Brain pericyte (primary cell): ENCODE measurements around the gene PNPLA3.
A peak's percentile ranks its signal among the peaks of the same experiment; 100 is the strongest.

Experiments
- DNase-seq: peaks from one replicate; pipeline ENCODE4 v3.0.0-alpha.2; 2012; ENCODE audit warnings: low read depth, low spot score

Gene PNPLA3

GRCh38 chr22:43922123-43922522 is 1.5 kb upstream of the PNPLA3 start:
- no peak for DNase-seq

GRCh38 chr22:43923191-43923590 is 414 bp upstream of the PNPLA3 start:
- no peak for DNase-seq

DNA sequence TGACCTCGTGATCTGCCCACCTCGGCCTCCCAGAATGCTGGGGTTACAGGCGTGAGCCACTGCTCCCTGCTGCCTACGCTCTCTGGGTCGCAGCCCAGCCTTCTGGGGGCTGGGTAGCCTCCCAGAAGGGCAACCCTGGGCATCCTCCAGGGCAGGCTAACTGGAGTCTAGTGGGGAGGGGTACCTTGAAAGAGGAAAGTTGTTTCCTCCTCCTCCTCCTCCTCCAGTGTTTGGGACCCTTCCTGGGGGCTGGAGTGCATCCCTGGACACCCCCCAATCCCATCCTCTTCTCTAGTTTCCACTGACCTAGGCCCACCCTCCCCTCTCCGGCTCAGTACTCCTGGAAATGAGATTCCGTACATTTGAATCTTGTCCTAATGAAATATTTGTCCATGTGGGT is 1.3 kb downstream of the PNPLA3 start:
- DNase-seq: no peak

- DNase-seq: no peak
Observed at GRCh38 chr22:43925433-43926348, 2.1 kb downstream of the PNPLA3 start.

DNA sequence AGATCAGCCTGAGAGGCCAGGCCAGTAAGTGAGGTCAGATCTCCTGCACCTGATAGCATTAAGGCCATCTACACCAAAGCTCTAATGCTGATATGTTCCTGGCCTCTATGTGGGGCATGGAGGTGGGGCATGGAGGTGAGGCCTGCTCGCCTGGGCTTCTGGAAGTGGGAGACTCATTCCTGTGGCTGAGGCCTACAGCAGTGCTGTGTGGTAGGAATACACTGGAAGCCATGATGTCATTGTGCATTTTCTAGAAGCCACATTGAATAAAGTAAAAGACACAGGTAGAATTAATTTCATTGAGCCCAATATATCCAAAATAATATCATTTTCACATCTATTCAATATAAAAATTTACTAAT is 2.7 kb downstream of the PNPLA3 start:
- no peak for DNase-seq

DNA sequence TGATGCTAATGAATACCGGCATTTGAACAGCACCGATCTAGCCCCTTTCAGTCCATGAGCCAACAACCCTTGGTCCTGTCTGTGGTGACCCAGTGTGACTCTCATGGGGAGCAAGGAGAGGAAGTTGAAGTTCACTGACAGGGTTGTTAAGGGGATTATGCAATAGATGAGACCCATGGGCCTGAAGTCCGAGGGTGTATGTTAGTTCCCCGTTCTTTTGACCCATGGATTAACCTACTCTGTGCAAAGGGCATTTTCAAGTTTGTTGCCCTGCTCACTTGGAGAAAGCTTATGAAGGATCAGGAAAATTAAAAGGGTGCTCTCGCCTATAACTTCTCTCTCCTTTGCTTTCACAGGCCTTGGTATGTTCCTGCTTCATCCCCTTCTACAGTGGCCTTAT is 4.9 kb downstream of the PNPLA3 start:
- DNase-seq: no peak

GRCh38 chr22:43928908-43929307 is 5.3 kb downstream of the PNPLA3 start:
- DNase-seq: no peak

- no peak for DNase-seq
Observed at GRCh38 chr22:43931771-43932170, 8.2 kb downstream of the PNPLA3 start.

DNA sequence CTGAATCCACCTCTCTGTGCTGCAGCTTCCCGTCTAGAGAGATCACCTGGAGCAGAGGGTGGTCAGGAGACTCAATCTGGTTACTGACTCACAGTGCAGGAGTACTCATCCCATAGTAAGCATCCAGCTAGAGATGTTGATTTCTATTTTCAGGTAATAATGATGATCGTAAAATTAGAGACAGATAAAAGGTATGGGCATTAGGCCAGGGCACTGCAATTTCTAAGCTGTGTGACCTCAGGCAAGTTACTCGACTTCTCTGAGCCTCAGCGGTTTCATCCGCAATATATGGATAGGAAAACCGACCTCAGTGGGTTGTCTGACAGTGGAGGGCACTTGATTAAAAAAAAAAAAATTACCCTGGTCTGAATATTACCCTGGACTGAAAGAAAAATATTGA is 17.8 kb downstream of the PNPLA3 start:
- no peak for DNase-seq

GRCh38 chr22:43944670-43945430 is 21.2 kb downstream of the PNPLA3 start:
- DNase-seq: no peak

DNA sequence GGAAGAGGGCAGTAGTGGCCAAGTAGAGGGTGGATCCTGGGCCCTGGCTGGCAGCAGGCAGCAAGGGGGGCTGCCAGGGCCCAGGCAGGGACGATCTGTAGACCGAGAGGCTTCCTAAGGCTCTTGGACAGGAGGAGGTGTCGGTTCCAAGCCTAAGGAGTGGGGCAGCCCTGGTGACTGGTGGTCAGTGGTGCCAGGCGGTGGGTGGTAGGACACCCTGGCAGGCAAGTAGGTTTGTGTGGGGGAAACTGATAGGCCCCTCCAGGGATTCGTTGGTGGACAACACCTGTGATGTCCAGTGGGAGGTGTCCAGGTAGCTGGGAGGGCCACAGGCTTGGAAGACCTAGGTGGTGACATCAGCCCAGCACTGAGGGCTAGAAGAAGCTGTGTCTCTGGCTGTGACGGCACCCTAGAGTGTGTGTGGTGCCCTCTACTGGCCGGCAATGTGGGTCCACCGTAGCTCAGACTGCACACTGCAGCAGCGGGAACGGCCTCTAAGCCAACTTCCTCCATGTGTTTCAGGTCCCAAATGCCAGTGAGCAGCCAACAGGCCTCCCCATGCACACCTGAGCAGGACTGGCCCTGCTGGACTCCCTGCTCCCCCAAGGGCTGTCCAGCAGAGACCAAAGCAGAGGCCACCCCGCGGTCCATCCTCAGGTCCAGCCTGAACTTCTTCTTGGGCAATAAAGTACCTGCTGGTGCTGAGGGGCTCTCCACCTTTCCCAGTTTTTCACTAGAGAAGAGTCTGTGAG is 22.2 kb downstream of the PNPLA3 start:
- no peak for DNase-seq

DNA sequence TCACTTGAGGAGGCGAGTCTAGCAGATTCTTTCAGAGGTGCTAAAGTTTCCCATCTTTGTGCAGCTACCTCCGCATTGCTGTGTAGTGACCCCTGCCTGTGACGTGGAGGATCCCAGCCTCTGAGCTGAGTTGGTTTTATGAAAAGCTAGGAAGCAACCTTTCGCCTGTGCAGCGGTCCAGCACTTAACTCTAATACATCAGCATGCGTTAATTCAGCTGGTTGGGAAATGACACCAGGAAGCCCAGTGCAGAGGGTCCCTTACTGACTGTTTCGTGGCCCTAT is 22.7 kb downstream of the PNPLA3 start:
- no peak for DNase-seq

DNA sequence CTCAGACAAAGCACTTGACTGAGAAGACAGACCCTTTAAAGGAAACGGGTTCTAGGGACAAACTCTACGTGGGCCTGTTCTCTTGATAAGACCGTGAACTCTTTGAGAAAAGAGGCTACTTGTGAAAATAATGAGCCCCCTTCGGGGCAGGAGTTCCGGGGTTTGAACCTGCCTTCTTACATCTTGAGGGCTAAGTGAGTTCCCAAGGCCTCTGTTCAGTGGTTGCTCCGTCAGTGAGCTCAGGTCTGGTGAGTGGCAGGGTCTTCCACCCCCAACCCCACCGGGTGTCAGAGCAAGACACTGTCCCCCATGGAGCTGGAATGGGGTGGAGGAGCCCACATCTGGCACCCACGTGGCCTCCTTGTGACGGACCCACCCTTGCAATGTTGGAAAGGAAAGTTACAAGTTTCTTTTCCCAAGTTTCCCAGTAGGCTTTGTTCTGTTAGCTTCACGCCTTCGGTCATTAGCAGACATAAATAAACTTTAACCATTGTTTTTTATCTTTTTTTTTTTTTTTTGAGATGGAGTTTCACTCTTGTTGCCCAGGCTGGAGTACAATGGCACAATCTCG is 25.3 kb downstream of the PNPLA3 start:
- DNase-seq: no peak

- DNase-seq: no peak
Observed at GRCh38 chr22:43951391-43951790, 27.8 kb downstream of the PNPLA3 start.

- no peak for DNase-seq
Observed at GRCh38 chr22:43951966-43952365, 28.4 kb downstream of the PNPLA3 start.

DNA sequence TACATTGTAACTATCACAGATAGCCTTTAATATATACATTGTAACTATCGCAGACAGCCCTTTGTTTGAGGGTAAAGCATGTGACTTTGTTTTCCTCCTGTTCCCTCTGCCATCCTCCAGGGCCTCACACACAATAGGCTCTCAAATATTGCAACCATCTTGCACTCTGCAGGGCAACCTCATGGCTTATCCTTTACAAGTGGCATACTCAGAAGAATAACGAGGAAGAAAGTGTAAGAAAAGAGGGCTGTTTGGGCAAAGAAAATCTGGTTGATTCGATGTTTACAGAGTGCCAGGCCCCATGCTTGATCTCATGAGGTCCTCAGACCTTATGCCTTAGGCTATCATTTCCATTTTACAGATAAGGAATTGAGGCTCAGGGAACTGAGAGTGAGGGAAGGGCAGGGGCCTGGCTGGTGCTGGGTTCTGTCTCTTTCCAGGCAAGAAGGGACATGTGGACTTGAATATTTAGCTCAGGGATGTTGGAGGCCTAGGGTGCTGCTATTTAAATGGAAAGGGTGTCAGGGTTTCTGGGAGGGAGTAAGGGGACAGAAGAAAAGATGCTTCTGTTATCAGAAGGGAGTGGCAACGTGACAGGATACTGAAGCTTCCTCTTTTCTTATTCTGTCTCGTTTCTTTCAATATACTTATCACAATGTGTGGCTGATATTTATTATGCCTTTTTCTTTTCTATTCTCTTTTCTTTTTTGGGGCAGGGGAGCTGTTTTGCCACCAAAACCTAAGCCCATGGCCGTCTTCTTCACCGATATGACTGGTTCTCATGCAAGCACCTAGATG is 30.6 kb downstream of the PNPLA3 start:
- no peak for DNase-seq

DNA sequence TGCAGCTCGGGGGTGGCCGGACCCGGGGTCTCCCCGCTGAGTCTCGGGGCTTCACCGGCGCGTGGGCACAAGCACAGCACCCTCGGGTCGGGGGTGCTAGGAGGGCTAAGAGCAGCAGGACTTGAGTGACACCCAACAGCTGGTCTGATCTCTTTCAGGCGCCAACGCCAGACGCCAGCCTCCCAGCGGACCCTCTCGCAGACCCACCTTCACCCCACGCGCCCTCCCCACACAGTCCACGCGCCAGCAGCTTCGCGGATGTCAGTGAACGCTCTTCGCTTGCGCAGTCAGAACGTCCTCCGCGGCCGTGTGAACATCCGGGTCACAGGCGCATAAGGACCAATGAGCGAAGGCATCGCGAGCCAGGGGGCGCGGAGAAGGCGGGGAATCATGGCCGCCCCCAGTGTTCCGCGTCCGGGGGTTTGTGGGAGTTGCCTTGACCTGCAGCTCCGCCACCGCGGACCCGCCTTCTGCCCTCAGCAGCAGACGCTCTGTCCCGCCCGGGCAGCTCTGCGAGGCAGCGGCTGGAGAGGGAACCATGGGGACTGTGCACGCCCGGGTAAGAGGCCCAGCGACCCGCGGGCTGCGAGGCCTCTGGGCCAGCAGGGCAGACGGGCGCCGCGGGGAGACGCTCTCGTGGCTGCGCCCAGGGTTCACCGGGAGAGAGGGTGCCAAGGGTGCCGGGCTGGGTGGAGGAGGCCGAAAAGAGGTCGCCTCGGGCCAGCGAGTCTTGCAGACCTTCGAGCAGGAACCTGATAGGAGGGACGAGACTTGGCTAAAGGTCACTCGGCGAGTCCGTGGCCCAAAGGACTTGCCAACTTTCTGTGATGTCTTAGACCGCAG is 31.7 kb downstream of the PNPLA3 start, which contains the start of gene SAMM50:
Gene SAMM50, plus strand, starts transcription at position 403 of the 843 bp plus-strand sequence. Its CDS starts 136 bp downstream, at position 539.
- peak; percentile 68 for DNase-seq

GRCh38 chr22:43955883-43956782 is 32.5 kb downstream of the PNPLA3 start:
- no peak for DNase-seq

DNA sequence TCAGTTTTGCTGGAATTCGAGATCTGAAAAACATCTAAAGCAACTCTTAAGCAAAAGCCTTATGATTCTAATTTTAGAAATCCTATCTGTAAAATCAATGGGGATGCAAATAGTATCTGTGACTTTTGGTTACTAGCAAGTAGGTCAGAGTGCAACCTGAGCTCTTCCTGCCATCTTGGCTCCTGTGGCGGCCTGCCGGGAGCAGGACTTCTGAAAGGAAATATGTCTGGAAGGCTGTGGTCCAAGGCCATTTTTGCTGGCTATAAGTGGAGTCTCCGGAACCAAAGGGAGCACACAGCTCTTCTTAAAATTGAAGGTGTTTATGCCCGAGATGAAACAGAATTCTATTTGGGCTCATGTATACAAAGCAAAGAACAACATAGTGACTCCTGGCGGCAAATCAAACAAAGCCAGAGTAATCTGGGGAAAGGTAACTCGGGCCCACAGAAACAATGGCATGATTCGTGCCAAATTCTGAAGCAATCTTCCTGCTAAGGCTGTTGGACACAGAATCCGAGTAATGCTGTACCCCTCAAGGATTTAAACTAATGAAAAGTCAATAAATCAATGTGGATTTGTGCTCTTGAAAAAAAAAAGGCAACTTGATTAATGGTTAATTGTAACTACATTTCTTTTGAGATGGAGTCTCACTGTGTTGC is 33.3 kb downstream of the PNPLA3 start:
- no peak for DNase-seq
